Natural killer cell (primary cell): ENCODE results near the gene ASB3. TPM values are rescaled to one million over a fixed set of nuclear protein-coding genes. Genes with fewer than 3 reads are reported as not detected.

ENCODE experiments used
- ATAC-seq, 3 donors: fragments of 150-1000 bp in 2 of 3; fragments of 200-7000 bp in 1 of 3; cut with Tn5 transposase; 1 replicate in 1 of 3; 2 replicates in 2 of 3; pipeline ENCODE4 v1.10.0; 2021; ENCODE audit warnings: mild to moderate bottlenecking in 2 of 3, moderate library complexity in 2 of 3
- DNase-seq, 2 donors: peaks; one replicate each; pipeline versions ENCODE4 v3.0.0 to v3.0.0-alpha.2; 2013 to 2021; ENCODE audit warnings: mixed read lengths in 1 of 2
- H3K27ac ChIP-seq: one replicate; pipeline ENCODE4 v1.5.1; 2013; ENCODE audit warnings: mild to moderate bottlenecking, low read length
- H3K27me3 ChIP-seq: one replicate; pipeline ENCODE4 v1.6.1; 2013; ENCODE audit warnings: low read length; ENCODE audit not compliant: control insufficient read depth, insufficient read depth
- H3K36me3 ChIP-seq: one replicate; pipeline ENCODE4 v1.6.1; 2013; ENCODE audit warnings: low read length; ENCODE audit not compliant: control insufficient read depth, insufficient read depth
- H3K4me1 ChIP-seq: one replicate; pipeline ENCODE4 v1.6.1; 2013; ENCODE audit warnings: low read length; ENCODE audit not compliant: control insufficient read depth, insufficient read depth
- H3K4me3 ChIP-seq: one replicate; pipeline ENCODE4 v1.5.1; 2013; ENCODE audit warnings: low read length
- H3K9me3 ChIP-seq: one replicate; pipeline ENCODE4 v1.6.1; 2013; ENCODE audit warnings: low read length; ENCODE audit not compliant: control insufficient read depth, insufficient read depth
- H3K27ac Mint-ChIP-seq, 2 donors: one replicate each; pipeline ENCODE4 v1.8.0; 2022; ENCODE audit warnings: mild to moderate bottlenecking in 2 of 2, mixed read lengths in 2 of 2, moderate library complexity in 1 of 2
- H3K27me3 Mint-ChIP-seq, 2 donors: one replicate each; pipeline ENCODE4 v1.8.0; 2022; ENCODE audit warnings: low read depth in 2 of 2, mixed read lengths in 2 of 2
- H3K36me3 Mint-ChIP-seq: one replicate; pipeline ENCODE4 v1.8.0; 2022; ENCODE audit warnings: mixed read lengths
- H3K4me1 Mint-ChIP-seq, 2 donors: one replicate each; pipeline ENCODE4 v1.8.0; 2022; ENCODE audit warnings: mixed read lengths in 2 of 2
- H3K4me3 Mint-ChIP-seq: one replicate; pipeline ENCODE4 v1.8.0; 2022; ENCODE audit warnings: mild to moderate bottlenecking, moderate library complexity, mixed read lengths
- H3K9me3 Mint-ChIP-seq, 2 donors: one replicate each; pipeline ENCODE4 v1.8.0; 2022; ENCODE audit warnings: mixed read lengths in 2 of 2
- WGBS: methylation state at CpG from one replicate; pipeline ENCODE4 v1.1.7; 2013; ENCODE audit warnings: missing lambda C conversion rate; ENCODE audit not compliant: insufficient coverage; 5-methylcytosine and 5-hydroxymethylcytosine counted together
- intact Hi-C: fragments of 100-400 bp; cut with micrococcal nuclease; formaldehyde crosslinking; loops from one replicate; pipeline ENCODE4 v1.14.2; 2022
- total RNA-seq, 4 donors: library from RNA; stranded (reverse); fragments of 120-200 nt in 1 of 4; gene quantifications; one replicate each; pipeline versions ENCODE4 v1.2.3 to v1.2.4, GENCODE V29; 2013 to 2022
- TF ChIP-seq, protein P1 (sequence below): fragments of 200-600 bp; IDR thresholded peaks from one replicate; pipeline ENCODE4 v1.8.0; 2022; ENCODE audit warnings: antibody characterized with exemption

ASB3 gene
- total RNA-seq, 3 donors from 2014 or later (not counting 1 experiment from before 2014, with no cell fraction given) = 27.9 to 37.0 (median 29.6) TPM

GRCh38 chr2:53818854-53819435 is 32.2 kb upstream of the ASB3 start:
- peaks cover 8% of the 10 kb centered on the region for H3K36me3 Mint-ChIP-seq
- H3K27ac Mint-ChIP-seq = no peak overlapping the region
- H3K4me1 Mint-ChIP-seq = no peaks in the 10 kb centered on the region
- no peaks in the 10 kb centered on the region for H3K9me3 ChIP-seq
- DNase-seq = no peak
- no peak overlapping the region for H3K4me3 Mint-ChIP-seq
- H3K4me3 ChIP-seq = no peak overlapping the region
- WGBS = 93% methylated on average over 3 of the region's 3 CpGs
- TF ChIP-seq, protein P1, sequence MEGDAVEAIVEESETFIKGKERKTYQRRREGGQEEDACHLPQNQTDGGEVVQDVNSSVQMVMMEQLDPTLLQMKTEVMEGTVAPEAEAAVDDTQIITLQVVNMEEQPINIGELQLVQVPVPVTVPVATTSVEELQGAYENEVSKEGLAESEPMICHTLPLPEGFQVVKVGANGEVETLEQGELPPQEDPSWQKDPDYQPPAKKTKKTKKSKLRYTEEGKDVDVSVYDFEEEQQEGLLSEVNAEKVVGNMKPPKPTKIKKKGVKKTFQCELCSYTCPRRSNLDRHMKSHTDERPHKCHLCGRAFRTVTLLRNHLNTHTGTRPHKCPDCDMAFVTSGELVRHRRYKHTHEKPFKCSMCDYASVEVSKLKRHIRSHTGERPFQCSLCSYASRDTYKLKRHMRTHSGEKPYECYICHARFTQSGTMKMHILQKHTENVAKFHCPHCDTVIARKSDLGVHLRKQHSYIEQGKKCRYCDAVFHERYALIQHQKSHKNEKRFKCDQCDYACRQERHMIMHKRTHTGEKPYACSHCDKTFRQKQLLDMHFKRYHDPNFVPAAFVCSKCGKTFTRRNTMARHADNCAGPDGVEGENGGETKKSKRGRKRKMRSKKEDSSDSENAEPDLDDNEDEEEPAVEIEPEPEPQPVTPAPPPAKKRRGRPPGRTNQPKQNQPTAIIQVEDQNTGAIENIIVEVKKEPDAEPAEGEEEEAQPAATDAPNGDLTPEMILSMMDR = no peak
- intact Hi-C loops = no loop called here
- no peaks in the 10 kb centered on the region for H3K27me3 Mint-ChIP-seq
- no peak overlapping the region for H3K27ac ChIP-seq
- no peaks in the 10 kb centered on the region for H3K4me1 ChIP-seq
- peaks cover 47% of the 10 kb centered on the region for H3K36me3 ChIP-seq
- ATAC-seq = no peak
- H3K9me3 Mint-ChIP-seq = no peaks in the 10 kb centered on the region
- no peaks in the 10 kb centered on the region for H3K27me3 ChIP-seq

DNA sequence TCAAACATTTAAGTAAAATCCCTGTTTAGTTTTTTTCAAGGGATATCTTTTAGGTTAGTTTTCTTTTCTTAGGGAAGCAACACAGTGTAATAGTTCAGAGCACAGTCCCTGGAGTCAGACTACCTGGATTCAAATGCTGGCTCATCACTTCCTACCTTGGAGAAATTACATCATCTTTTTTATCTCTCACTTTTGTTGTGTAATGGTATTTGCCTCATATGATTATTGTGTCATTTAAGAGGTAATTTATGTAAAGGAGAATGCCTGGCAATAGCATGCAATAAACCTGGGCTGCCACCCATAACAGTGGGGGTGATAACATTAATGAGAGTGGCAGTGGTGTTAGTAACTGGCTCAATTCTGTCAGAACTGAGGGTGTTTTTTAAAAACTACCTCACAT is 26.4 kb upstream of the ASB3 start:
- Histone ChIP-seq H3K4me3 (no peak overlapping the region), H3K27me3 (no peaks in the 10 kb centered on the region), H3K9me3 (no peaks in the 10 kb centered on the region), H3K36me3 (peaks cover 78% of the 10 kb centered on the region), H3K4me1 (no peaks in the 10 kb centered on the region), H3K27ac (no peak overlapping the region)
- DNase-seq (no peak), ATAC-seq (no peak)
- no peaks in the 10 kb centered on the region for H3K4me1 Mint-ChIP-seq
- no peaks in the 10 kb centered on the region for H3K9me3 Mint-ChIP-seq
- no peaks in the 10 kb centered on the region for H3K27me3 Mint-ChIP-seq
- H3K4me3 Mint-ChIP-seq = no peak overlapping the region
- TF ChIP-seq, protein P1 = no peak
- H3K27ac Mint-ChIP-seq = no peak overlapping the region
- H3K36me3 Mint-ChIP-seq = peaks cover 8% of the 10 kb centered on the region
- intact Hi-C loops = no loop called here

GRCh38 chr2:53811601-53812000 is 24.8 kb upstream of the ASB3 start:
- DNase-seq = no peak
- Histone ChIP-seq H3K27me3 (no peaks in the 10 kb centered on the region), H3K36me3 (peaks cover 79% of the 10 kb centered on the region), H3K4me3 (no peak overlapping the region), H3K9me3 (no peaks in the 10 kb centered on the region), H3K27ac (no peak overlapping the region), H3K4me1 (no peaks in the 10 kb centered on the region)
- no peaks in the 10 kb centered on the region for H3K4me1 Mint-ChIP-seq
- TF ChIP-seq, protein P1 = no peak
- intact Hi-C loops = no loop called here
- WGBS = 100% methylated on average over 2 of the region's 3 CpGs
- no peaks in the 10 kb centered on the region for H3K27me3 Mint-ChIP-seq
- no peak overlapping the region for H3K4me3 Mint-ChIP-seq
- no peaks in the 10 kb centered on the region for H3K36me3 Mint-ChIP-seq
- H3K27ac Mint-ChIP-seq = no peak overlapping the region
- no peaks in the 10 kb centered on the region for H3K9me3 Mint-ChIP-seq
- ATAC-seq = no peak

GRCh38 chr2:53802617-53803151 is 15.9 kb upstream of the ASB3 start:
- 94% methylated on average over 7 of the region's 7 CpGs for WGBS
- H3K27ac ChIP-seq = no peak overlapping the region
- peak overlapping the region in 1 of 2 donors; percentile 0 for H3K27ac Mint-ChIP-seq

More at GRCh38 chr2:53802617-53803151, 15.9 kb upstream of the ASB3 start:
- no peaks in the 10 kb centered on the region for H3K4me1 Mint-ChIP-seq
- Histone ChIP-seq H3K4me3 (no peak overlapping the region), H3K36me3 (peaks cover 74% of the 10 kb centered on the region), H3K27me3 (no peaks in the 10 kb centered on the region), H3K4me1 (no peaks in the 10 kb centered on the region), H3K9me3 (no peaks in the 10 kb centered on the region)
- H3K4me3 Mint-ChIP-seq = no peak overlapping the region
- intact Hi-C loops = no loop called here
- H3K27me3 Mint-ChIP-seq = no peaks in the 10 kb centered on the region
- peaks cover 12% of the 10 kb centered on the region for H3K36me3 Mint-ChIP-seq
- ATAC-seq (no peak), DNase-seq (no peak)
- TF ChIP-seq, protein P1 = no peak
- no peaks in the 10 kb centered on the region for H3K9me3 Mint-ChIP-seq
